AG09319 (cell line): ENCODE data around the gene BTBD3.

Experiments used
- DNase-seq: peaks from one replicate; pipeline ENCODE4 v3.0.0-alpha.2; 2010; ENCODE audit warnings: low read depth; ENCODE audit errors: extremely low read depth
- TF ChIP-seq, protein P1 (sequence below): IDR thresholded peaks from 2 replicates; pipeline ENCODE4 v1.5.1; 2011; ENCODE audit warnings: low read depth, mild to moderate bottlenecking, inconsistent platforms, low read length, moderate library complexity

BTBD3 gene

DNA sequence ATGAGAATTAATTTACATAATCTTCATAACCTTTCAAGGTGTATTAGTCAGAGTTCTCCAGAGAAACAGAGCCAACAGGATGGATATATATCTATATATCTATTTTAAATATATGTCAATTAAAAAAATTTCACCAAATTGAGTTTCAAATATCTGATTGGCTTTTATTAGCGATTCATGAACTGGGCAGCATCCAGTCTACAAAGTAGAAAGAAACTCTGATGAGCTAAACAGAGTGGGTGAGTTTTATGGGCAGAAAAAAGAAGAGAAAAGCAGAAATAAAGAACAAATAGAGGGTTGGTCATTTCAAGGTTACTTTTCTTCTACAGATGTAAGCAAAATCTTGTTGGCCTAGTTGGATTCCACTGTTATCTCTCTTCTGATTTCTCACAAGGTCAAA is 29.0 kb upstream of the BTBD3 start:
- no peak for DNase-seq
- TF ChIP-seq, protein P1, sequence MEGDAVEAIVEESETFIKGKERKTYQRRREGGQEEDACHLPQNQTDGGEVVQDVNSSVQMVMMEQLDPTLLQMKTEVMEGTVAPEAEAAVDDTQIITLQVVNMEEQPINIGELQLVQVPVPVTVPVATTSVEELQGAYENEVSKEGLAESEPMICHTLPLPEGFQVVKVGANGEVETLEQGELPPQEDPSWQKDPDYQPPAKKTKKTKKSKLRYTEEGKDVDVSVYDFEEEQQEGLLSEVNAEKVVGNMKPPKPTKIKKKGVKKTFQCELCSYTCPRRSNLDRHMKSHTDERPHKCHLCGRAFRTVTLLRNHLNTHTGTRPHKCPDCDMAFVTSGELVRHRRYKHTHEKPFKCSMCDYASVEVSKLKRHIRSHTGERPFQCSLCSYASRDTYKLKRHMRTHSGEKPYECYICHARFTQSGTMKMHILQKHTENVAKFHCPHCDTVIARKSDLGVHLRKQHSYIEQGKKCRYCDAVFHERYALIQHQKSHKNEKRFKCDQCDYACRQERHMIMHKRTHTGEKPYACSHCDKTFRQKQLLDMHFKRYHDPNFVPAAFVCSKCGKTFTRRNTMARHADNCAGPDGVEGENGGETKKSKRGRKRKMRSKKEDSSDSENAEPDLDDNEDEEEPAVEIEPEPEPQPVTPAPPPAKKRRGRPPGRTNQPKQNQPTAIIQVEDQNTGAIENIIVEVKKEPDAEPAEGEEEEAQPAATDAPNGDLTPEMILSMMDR = no peak

DNA sequence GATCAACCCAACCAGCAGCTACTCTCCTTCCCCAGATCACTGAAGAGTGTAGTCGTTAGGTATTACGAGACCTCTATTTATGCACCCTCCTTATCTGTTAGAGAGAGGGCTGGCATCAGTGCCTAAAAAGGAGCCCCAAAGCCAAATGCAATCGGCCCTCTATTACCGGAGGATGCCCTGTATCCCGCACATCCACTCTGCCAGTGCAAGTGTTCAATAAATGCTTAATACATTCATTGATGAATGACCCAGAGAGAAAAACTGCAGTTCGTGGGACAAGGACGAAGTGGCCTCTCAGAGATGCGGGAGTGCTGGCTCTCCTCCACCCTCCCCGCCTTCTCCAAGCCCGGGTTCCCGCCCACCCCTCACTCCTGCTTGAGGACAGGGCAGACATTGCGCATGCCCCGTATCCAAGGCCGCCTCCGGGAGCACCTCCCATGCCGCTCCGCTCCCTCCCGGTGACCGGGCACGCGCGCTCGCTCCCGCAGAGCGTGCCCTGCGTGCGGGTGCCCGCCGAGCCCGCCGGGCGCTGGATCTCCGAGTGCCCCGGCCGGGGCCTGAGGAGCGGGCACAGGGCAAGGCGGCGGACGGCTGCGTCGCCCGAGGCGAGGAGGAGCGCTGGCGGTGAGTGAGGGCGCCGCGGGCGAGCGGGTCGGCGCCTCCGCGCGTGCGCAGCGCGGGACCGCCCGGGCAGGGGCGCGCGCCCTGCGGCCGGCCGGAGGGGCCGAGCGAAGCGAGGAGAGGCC is 27.2 kb upstream of the BTBD3 start:
- DNase-seq = peak; percentile 79
- TF ChIP-seq, protein P1 = no peak

DNA sequence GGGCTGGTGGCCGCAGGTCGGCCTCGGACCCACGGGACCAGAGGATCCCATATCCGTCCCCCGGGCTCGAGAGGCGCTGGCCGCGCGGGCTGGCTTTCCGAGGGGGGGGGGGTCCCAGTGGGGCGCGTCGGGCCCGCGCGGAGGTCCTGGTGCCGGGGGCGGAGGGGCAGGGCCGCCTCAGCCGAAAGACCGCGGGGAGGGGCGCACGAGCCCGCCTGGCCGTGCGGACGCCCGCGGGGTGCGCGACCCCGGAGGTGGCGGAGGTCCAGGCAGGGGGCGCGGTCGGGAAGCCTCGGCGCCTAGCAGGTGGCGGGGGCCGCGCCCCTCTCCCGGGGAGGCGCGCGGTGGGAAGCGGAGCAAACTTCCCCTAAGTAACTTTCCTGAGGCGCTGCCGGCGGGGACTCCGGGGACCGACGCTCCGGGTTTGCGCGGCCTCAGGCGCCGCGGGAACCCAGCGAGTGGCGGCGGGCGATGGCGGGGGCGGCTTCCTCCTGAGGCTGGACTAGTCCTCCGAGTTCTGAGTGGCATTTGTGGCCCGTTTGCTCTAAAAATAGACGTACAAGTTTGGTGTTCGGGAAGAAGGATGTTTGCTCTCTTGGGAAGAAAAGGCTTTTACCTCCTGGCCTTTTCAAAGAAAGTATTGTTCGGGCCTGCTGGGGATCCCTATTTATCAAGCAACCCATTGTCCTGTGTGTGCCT is 26.5 kb upstream of the BTBD3 start:
- no peak for DNase-seq
- TF ChIP-seq, protein P1 = no peak

DNA sequence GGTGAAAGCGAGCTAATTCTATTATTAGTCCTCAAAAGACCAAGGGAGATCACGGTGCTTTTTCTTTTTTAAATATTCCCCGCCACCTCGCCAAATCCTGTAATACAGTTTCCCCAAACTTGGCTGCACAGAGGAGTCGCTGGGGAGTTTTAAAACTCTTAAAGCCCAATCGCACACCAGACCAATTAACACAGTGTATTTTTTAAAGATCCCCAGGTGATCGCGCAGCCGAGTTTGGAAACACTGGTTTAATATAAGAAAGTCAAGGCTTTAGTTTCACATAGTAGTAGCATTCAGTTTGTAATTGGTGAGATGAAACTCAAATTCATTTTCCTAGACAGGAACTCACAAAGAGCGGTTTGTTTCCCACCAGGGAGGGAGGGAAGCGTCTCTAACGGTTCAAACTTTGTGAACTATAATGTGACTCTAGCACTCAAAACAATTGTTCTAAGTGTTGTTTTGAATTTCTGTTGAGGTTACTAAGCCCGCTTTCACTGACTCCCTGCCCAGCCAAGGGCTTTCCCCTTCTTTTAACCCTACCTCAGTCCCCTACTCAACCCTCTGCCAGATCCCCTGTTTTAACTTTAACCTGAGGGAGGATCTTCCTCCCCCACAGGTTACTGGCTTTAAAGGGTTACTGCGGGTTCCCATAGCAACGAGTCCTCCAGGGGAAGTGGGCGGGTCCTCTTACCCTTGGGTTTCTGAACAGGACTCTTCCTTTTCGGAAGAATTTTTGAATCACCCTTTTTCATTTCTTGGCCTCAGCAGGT is 25.7 kb upstream of the BTBD3 start:
- DNase-seq = no peak
- TF ChIP-seq, protein P1 = no peak

DNA sequence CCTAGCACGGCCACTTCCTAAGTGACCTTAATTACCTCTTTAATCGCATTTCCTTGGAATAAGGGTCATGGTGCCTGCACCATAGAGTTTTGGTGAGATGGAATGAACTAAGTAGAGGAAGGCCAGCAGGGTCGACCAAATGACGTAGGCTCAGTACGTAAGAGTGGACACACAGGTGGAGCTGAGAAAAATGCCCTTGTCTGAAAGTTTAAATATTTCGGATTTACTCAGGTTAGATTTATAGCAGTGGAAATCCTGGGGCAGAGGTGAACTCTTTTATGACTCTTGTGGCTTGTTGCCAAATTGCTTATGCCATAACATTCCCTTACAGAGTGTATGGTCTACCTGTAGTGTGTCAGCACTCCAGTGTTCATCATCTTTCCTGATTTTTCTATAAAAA is 23.6 kb upstream of the BTBD3 start:
- TF ChIP-seq, protein P1 = no peak
- no peak for DNase-seq

DNA sequence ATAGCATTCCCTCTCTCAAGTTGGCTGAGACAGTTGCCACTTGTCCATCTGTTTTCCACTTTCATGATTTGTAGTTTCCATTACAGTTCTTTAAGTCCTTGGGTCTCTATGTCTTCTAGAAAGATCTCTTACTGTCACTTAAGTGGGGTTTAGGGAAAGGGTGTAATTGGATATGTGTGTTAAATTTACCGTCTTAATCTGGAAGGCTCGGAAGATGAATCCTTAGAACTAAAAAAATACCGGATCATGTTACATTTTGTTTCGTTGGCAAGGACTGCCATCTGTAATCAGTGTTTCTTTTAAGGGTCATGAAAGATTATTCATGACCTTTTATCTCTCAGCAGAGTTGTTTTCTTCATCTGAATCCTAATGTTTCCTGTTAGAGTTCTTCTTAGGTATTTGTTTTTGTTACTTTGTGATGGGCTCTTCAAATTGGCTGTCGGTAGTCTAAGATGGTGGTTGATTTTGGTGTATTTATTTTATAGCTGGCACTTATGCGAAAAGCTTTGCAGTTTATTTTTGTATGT is 21.8 kb upstream of the BTBD3 start:
- TF ChIP-seq, protein P1 = no peak
- no peak for DNase-seq
